Measurements from ENCODE around the gene SLC31A2. TPM values are rescaled to one million over a fixed set of nuclear protein-coding genes. Genes with fewer than 3 reads are reported as not detected.
A peak's percentile ranks its signal among the peaks of the same experiment; 100 is the strongest.
"Not testable (repeated sequence)": the region's sequence is repeated elsewhere in the genome, so short reads cannot be mapped to it uniquely, and the experiment has no call there.

Gene SLC31A2
- total RNA-seq, 1 donor: 23.3 TPM

DNA sequence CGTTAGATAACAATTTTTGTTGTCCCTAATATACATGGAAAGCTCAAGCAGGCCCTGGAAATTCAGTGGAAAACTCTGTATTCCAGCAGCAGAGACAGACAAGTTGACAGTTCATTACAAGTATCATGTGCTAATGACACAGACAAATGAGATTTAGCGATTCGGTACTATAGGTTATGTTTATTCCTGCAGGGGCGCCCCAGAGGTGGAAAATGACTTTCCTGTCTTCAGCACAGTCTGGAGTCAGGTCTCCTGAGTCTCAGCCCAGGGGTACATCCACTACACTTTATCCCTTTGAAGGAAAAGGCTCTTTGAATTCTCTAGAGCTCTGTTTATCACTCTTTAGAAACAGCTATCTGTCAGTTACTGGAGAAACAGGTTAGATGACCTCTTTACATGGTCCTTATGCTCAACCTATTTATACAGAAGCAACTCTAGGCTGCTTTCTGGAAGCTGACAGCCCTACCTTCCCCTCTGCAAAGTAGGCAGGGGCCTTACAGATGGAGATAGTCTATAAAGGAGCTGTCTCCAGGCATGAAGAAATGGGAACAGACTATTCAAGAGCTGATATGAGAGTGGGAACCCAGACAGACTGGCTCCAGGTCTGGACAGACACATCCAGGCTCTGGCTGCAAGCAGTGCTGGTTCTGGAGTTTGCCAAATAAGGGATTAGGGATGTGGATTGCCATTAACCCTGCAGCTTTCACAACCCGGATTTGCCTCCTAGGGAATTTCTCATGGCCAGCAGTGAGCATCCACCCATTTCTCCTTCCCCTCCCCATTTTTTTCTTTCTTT is 7.2 kb upstream of the SLC31A2 start:
- no peak for DNase-seq (ENCODE audit: low read depth)
- TF ChIP-seq, protein P1, sequence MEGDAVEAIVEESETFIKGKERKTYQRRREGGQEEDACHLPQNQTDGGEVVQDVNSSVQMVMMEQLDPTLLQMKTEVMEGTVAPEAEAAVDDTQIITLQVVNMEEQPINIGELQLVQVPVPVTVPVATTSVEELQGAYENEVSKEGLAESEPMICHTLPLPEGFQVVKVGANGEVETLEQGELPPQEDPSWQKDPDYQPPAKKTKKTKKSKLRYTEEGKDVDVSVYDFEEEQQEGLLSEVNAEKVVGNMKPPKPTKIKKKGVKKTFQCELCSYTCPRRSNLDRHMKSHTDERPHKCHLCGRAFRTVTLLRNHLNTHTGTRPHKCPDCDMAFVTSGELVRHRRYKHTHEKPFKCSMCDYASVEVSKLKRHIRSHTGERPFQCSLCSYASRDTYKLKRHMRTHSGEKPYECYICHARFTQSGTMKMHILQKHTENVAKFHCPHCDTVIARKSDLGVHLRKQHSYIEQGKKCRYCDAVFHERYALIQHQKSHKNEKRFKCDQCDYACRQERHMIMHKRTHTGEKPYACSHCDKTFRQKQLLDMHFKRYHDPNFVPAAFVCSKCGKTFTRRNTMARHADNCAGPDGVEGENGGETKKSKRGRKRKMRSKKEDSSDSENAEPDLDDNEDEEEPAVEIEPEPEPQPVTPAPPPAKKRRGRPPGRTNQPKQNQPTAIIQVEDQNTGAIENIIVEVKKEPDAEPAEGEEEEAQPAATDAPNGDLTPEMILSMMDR (IDR thresholded peaks at IDR 0.05; ENCODE audit: insufficient read depth, low read depth, low read length): no peak
- no peak overlapping the region for H3K4me3 ChIP-seq (ENCODE audit: low read depth, low read length)

DNA sequence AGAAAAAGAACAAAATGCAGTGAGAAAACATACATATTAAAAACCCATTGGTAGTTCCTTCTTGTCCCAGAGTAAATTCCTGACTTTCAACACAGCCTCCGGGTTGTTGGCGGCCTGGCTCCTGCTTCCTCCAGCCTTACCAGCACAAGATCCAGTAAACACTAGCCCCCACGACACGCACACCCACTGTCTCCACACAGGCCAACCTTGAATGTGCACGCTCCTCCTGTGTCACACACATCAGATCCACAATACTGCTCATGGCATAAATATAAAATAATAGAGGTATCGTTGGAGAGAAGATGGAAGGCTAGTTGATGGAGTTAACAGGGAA is 2.5 kb upstream of the SLC31A2 start:
- TF ChIP-seq, protein P1 (IDR thresholded peaks at IDR 0.05; ENCODE audit: insufficient read depth, low read depth, low read length): no peak
- no peak for DNase-seq (ENCODE audit: low read depth)
- no peak overlapping the region for H3K4me3 ChIP-seq (ENCODE audit: low read depth, low read length)

DNA sequence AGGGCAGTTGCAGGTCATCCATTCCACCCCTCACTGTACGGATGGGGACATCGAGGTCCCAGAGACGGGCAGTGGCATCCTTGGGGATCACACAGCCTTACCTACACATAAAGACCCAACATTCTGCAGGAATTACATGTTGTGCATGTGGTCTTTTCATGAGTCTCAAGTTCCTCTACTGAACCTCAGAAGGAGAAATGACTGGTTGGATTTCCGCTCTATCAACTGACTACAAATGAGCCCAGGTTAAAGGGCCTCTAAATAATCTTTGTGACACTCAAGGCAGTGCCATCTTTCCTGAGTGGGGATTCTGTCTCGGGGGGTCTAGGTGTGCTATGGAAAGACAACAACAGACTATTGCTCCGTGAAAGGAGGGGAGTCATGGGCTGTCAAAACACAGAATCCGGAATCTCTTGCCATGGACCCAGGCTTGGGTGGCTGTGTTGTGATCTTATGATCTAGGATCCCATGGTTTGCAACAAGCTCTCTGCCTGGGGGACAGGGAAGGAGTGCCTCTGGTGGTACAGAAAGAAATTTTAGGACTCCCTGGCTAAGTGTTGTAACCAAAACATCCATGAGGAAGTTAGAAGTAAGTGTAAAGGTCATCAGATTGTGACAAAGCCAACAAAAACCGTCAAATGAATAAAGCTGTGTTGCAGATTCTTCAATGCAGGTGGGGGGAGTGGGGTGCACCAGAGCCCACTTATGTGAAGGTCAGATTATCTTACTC is 1.9 kb upstream of the SLC31A2 start:
- TF ChIP-seq, protein P1 (IDR thresholded peaks at IDR 0.05; ENCODE audit: insufficient read depth, low read depth, low read length): no peak
- DNase-seq (ENCODE audit: low read depth): no peak
- H3K4me3 ChIP-seq (ENCODE audit: low read depth, low read length): no peak overlapping the region

DNA sequence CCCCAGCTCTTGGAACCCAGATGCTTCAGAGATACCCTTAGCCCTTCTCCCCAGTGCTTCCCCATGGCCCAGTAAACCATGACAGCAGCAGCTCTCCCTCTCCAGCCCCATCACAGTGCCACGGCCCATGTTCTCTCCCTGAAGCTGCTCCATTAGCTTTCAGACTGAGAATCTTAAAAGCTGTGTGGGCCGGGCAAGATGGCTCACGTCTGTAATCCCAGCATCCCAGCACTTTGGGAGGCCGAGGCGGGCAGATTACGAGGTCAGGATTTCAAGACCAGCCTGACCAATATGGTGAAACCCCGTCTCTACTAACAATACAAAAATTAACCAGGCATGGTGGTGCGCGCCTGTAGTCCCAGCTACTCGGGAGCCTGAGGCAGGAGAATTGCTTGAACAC is 1.2 kb upstream of the SLC31A2 start:
- H3K4me3 ChIP-seq (ENCODE audit: low read depth, low read length); DNase-seq (ENCODE audit: low read depth): not testable (repeated sequence)

DNA sequence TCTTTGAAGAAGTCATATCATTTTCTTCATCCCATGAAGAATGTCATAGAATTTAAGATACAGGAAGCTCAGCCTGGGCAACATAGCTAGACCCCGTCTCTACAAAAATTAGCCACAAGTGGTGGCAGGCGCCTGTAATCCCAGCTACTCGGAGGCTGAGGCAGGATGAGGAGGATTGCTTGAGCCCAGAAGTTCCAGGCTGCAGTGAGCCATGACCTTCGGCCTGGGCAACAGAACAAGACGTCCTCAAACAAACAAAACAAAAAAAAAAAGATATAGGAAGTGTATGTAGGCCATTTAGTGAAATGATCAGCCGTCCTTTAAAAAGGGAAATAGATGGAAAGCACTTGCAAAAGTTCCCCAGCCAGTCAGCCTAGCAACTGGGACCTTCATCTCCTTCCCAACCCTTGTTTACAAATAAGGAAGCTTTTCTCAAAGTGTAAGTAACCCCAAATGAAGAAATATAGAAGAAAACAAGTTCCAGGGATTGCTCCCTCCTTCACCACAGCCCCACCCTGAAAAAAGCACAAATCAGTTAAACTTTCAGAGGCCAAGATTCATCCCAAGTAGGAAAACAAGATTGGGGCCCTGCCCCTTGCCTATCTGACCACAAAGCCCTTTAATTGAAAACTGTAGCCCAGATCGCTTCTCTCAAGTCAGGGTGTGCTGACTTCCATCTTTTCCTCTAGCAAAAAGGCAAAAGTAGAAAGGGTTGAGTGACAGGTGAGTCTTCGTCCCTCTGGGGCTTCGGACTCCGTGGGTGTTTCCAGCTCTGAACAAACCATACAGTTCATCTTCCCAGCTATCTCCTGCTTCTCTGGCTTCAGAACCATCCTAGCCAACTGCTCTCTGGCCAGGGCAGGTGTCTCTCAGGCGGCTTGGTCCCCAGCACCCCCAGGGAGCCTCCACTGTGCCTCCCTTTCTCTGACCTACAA is 1.2 kb downstream of the SLC31A2 start:
- peak overlapping the region; percentile 97 for H3K4me3 ChIP-seq (ENCODE audit: low read depth, low read length)
- DNase-seq (ENCODE audit: low read depth): peak; percentile 7
- TF ChIP-seq, protein P1 (IDR thresholded peaks at IDR 0.05; ENCODE audit: insufficient read depth, low read depth, low read length): no peak

DNA sequence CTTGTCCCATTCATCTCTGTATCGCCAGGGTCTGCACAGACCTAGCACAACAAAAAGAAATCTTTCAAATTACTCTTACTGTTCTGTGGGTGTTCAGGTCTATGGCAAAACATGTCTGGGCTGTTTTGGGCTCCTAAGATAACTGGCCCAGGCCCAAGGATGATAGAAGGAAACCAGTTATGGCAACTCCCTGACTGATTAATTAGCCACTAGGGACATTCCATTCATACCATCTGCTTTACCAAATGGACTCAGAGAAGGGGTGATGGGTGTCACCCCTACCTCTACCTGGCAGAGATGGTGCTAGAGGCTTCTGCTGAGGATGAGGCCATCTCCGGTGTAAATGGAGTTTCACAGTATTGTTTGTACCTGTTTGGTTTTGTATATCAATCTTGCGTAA is 1.9 kb downstream of the SLC31A2 start:
- no peak for DNase-seq (ENCODE audit: low read depth)
- no peak overlapping the region for H3K4me3 ChIP-seq (ENCODE audit: low read depth, low read length)
- TF ChIP-seq, protein P1 (IDR thresholded peaks at IDR 0.05; ENCODE audit: insufficient read depth, low read depth, low read length): no peak

- TF ChIP-seq, protein P1 (IDR thresholded peaks at IDR 0.05; ENCODE audit: insufficient read depth, low read depth, low read length): no peak
- no peak overlapping the region for H3K4me3 ChIP-seq (ENCODE audit: low read depth, low read length)
- no peak for DNase-seq (ENCODE audit: low read depth)
These were observed 2.8 kb downstream of the SLC31A2 start for GRCh38 chr9:113153599-113153998.
